Thyroid gland (tissue), 4 donors: ENCODE measurements around the gene PCP2.

ENCODE experiments used
- POLR2A ChIP-seq, 2 donors: fragments of 450-650 bp; IDR thresholded peaks; one replicate each; pipeline ENCODE4 v1.6.1; 2017; ENCODE audit warnings: antibody characterized with exemption in 2 of 2, mild to moderate bottlenecking in 2 of 2, moderate library complexity in 1 of 2
- TF ChIP-seq, protein P1 (sequence below), 6 experiments: fragments of 200-600 bp in 3 of 6; fragments of 450-650 bp in 3 of 6; sonication (generic) in 3 of 6; IDR thresholded peaks; one replicate each; pipeline ENCODE4 v1.5.1; 2016 to 2019; ENCODE audit warnings: antibody characterized with exemption in 6 of 6, mild to moderate bottlenecking in 2 of 6, inconsistent platforms in 1 of 6, moderate library complexity in 1 of 6

GRCh38 chr19:7600721-7601120 lies 32.8 kb downstream of the PCP2 start:
- TF ChIP-seq, protein P1, sequence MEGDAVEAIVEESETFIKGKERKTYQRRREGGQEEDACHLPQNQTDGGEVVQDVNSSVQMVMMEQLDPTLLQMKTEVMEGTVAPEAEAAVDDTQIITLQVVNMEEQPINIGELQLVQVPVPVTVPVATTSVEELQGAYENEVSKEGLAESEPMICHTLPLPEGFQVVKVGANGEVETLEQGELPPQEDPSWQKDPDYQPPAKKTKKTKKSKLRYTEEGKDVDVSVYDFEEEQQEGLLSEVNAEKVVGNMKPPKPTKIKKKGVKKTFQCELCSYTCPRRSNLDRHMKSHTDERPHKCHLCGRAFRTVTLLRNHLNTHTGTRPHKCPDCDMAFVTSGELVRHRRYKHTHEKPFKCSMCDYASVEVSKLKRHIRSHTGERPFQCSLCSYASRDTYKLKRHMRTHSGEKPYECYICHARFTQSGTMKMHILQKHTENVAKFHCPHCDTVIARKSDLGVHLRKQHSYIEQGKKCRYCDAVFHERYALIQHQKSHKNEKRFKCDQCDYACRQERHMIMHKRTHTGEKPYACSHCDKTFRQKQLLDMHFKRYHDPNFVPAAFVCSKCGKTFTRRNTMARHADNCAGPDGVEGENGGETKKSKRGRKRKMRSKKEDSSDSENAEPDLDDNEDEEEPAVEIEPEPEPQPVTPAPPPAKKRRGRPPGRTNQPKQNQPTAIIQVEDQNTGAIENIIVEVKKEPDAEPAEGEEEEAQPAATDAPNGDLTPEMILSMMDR (IDR thresholded peaks at IDR 0.05) = no peak
- no peak for TF ChIP-seq POLR2A (IDR thresholded peaks at IDR 0.05)
